Peyer's patch (tissue), 4 donors: ENCODE measurements around the gene KIAA0319L.

Experiments used
- CTCF ChIP-seq, 6 experiments: fragments of 450-650 bp in 4 of 6; fragments of 200-600 bp in 2 of 6; sonication (generic) in 1 of 6; IDR thresholded peaks; one replicate each; pipeline ENCODE4 v1.5.1; 2017 to 2019; ENCODE audit warnings: antibody characterized with exemption in 6 of 6, mild to moderate bottlenecking in 3 of 6, moderate library complexity in 1 of 6
- POLR2A ChIP-seq, 2 donors: fragments of 450-650 bp; IDR thresholded peaks; one replicate each; pipeline ENCODE4 v1.5.1; 2017; ENCODE audit warnings: antibody characterized with exemption in 2 of 2, mild to moderate bottlenecking in 2 of 2, moderate library complexity in 2 of 2

GRCh38 chr1:35563166-35563565 is 6.0 kb upstream of the KIAA0319L start:
- TF ChIP-seq CTCF (IDR thresholded peaks at IDR 0.05) = no peak
- no peak for TF ChIP-seq POLR2A (IDR thresholded peaks at IDR 0.05)
